GM10248 (cell line): ENCODE data around the gene ENTPD8.

Experiments used
- CTCF ChIA-PET: fragments of 300-600 bp; sonication (Branson Sonifier 250); formaldehyde crosslinking; extraction: SDS; loops from one replicate; lab custom pipeline; 2021; ENCODE audit warnings: antibody characterized with exemption; lab: Yijun Ruan, JAX
- POLR2A ChIA-PET: fragments of 350-650 bp; sonication (Branson Sonifier 250); formaldehyde crosslinking; extraction: SDS; loops from one replicate; lab custom pipeline; 2020; ENCODE audit warnings: antibody characterized with exemption; lab: Yijun Ruan, JAX
- DNase-seq: peaks from one replicate; pipeline ENCODE4 v3.0.0; 2012; ENCODE audit errors: extremely low spot score
- TF ChIP-seq, protein P1 (sequence below): IDR thresholded peaks from 2 replicates; pipeline ENCODE4 v1.5.1; 2012; ENCODE audit warnings: mild to moderate bottlenecking, low read depth; ENCODE audit errors: extremely low read depth, missing control alignments, control extremely low read depth

Gene ENTPD8

DNA sequence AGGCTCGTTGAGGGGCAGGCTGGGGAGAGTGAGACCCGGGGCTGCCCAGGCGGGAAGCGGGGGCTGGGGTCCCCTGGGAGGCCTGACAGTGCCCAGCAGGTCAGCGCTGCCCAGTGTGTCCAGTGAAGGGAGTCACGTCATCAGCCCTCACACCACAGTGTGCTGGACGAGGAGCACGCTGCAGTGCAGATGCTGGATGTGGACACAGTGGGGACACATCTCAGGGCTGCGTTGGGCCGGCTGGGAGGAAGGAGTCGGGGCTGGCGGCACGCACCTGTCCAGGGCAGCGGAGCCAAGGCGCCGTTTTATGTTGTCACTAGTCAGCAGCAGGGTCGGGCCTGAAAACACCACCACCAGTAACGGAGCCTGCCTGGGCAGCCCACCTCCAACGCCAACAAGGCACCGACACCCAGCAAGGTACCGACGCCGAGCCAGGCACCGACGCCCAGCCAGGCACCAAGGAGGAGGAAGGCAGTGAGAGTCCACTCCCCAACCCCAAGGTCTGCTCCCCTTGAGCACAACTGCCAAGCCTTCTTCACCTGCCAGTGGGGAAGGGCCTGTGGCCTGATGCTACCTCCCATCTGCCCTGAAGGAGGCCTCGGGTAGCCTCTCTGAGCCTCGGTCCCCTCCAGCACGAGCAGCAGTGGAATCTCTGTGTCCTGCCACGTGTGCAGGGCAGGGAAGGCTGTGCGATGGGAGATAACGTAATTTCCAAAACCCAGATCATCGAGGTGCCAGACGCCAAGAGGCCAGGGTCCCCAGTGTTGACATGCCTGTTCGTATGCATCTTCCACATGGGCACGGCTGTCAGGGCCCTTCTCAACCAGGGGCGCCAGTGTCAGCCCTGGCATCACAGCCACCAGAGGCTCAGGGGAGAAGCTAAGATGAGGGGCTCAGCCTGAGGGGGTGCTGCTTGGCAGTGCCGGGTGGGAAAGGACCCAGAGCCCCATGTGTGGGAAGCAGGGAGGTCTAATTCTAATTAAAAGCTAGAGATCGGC, 39.8 kb upstream of the ENTPD8 start:
- POLR2A ChIA-PET: no interaction called here
- no peak for DNase-seq
- TF ChIP-seq, protein P1, sequence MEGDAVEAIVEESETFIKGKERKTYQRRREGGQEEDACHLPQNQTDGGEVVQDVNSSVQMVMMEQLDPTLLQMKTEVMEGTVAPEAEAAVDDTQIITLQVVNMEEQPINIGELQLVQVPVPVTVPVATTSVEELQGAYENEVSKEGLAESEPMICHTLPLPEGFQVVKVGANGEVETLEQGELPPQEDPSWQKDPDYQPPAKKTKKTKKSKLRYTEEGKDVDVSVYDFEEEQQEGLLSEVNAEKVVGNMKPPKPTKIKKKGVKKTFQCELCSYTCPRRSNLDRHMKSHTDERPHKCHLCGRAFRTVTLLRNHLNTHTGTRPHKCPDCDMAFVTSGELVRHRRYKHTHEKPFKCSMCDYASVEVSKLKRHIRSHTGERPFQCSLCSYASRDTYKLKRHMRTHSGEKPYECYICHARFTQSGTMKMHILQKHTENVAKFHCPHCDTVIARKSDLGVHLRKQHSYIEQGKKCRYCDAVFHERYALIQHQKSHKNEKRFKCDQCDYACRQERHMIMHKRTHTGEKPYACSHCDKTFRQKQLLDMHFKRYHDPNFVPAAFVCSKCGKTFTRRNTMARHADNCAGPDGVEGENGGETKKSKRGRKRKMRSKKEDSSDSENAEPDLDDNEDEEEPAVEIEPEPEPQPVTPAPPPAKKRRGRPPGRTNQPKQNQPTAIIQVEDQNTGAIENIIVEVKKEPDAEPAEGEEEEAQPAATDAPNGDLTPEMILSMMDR: no peak
- CTCF ChIA-PET: interaction anchor here (0.8 to 1.2 kb wide), 2 partner anchors 11 to 33 kb away, joined by 3 to 4 read pairs; no protein-coding TSS in a partner anchor

DNA sequence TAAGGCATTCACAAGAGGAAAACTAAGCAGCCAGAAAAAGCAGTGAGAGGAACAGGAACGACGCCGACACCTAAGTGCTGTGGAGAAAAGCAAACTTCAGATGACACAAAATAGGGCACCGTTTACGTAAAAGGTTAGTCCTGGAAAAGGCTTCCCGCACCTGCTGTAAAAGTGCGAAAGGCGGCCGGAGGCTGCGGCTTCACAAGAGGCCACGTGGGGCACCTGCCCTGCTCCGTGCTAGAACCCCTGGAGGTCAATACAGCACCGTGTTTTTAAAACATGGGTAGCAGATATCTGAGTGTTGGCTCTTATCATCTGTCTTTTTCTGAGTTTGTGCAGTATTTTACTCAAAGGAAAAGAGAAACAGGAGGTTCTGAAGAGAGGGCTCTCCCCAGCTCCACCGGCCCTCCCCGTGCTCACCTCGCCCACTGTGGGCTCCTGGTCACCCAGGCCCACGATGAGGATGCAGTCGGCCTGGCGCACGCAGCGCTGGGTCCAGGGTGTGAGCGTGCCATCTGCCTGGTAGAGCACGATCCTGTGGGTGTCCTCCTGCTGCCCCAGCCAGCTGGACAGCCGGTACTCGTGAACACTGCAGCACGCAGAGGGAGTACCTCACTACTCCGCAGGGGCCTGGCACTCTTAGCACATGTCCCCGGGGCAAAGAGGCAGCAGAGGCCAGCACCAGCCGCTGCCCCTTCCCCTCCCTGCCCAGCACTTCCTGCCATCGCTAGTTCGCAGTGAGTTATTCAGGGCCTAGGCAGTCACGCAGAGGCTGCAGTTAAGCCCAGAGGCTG, 38.9 kb upstream of the ENTPD8 start:
- TF ChIP-seq, protein P1: no peak
- POLR2A ChIA-PET: no interaction called here
- DNase-seq: no peak
- CTCF ChIA-PET: no interaction called here

DNA sequence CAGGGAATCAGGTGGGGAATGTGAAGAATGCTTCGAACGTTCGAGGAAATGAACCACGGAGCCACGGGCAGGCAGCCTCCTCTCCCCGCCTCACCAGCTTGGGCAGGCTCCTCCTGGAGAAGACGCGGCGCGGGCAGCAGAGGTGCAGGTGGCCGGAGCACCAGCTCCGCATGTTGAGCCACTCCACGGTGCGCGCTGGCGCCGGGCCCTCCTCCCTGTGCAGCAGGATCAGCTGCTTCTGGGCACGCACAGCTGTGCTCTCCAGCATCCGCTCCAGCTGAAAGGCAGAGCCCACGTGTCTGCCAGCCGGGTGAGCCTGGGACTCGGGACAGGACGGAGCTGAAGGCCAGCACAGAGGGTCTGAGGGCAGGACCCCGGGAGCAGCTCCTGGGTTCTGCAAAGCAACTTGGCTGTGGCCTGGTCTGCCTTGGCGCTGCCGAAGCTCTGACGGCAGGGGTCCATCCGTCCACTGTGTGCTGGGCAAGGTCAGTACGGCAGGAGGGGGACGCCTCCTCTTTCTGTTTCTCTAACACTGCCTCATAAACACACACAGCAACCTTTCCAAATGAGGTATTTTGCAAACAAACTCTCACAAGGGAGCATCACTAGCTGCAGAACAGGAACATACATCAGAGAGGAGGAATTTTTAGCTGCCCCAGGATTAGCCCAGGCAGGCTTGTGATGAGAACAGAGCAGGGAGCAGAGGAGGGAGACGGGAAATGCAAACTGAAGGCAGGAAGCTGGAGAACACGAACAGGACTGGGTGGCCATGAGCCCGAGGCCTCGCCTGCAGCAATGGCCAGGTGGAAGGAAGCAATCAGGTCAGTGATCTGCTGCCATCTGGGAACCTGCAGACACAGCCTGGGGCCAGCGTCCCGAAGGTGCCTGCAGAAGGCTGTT, 38.1 kb upstream of the ENTPD8 start:
- TF ChIP-seq, protein P1: no peak
- ChIA-PET POLR2A (no interaction called here), CTCF (no interaction called here)
- no peak for DNase-seq

DNA sequence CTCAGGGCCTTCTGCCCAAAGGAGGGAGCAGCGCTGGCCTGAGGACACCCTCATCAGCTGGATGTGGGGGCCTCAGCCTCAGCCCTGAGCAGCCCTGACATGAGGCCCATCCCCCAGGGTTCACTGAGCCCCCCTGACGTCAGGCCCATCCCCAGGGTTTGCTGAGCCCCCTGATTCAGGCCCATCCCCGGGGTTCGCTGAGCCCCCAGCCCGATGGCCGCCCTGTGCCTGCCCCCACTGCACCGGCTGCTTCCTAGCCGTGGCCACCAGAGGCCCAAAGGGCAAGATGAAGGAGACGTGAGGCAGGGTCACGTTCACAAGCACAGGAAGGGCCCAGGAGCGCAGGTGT, 37.4 kb upstream of the ENTPD8 start:
- POLR2A ChIA-PET: no interaction called here
- DNase-seq: no peak
- CTCF ChIA-PET: no interaction called here
- TF ChIP-seq, protein P1: no peak

DNA sequence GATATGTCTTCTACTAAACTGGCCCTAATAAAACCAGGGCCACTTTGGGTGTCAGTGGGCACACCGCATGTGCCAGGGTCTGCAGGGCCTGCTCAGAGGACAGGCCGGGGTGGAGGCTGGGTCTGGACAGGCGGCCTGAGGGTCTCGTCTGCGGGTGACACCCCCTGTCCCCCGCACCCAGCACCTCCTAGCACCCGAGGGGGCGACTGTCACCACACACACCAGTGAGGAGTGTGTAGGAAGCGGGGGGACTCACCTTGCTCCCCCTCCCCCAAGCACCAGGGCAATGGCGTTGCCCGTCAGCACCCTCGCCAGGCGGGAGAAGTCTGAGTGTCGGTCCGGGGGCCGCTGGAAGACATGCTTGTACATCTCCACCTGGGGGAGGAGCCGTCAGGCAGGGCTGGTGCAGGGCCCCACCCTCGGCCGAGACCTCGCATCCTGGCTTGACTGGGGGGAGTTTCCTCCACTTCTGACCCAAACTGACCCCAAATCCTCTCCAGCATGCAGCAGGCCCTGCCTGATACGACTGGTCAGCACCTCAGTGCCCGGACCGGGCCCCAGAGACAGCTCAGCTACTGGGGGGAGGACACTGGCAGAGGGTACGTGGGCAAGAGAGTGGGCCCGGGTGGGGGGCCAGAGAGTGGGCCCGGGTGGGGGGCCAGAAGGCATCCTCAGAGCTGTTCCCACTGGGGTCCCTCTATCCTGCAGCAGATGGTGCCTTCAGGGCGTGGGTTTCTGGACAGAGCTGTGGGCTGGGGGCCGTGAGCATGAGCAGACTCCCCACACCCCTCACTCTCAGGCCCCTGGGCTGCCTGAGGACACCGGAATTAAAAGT, 36.8 kb upstream of the ENTPD8 start:
- TF ChIP-seq, protein P1: no peak
- DNase-seq: no peak
- ChIA-PET POLR2A (no interaction called here), CTCF (no interaction called here)
